Liver (tissue), 9 donors: ENCODE data around the gene RABEP2. TPM values are rescaled to one million over a fixed set of nuclear protein-coding genes. Genes with fewer than 3 reads are reported as not detected.

Source experiments
- DNase-seq: peaks from one replicate; pipeline ENCODE4 v3.0.0-alpha.2; 2017; ENCODE audit warnings: low spot score
- H3K27ac ChIP-seq, 2 donors: one replicate each; pipeline ENCODE4 v1.7.0; 2013; ENCODE audit warnings: inconsistent platforms in 2 of 2, low read length in 2 of 2, control low read depth in 1 of 2, low read depth in 1 of 2, mild to moderate bottlenecking in 1 of 2
- H3K27me3 ChIP-seq, 4 donors: one replicate each; pipeline versions ENCODE4 v1.6.1 to v1.7.0; 2013; ENCODE audit warnings: low read length in 3 of 4, inconsistent platforms in 1 of 4, mild to moderate bottlenecking in 1 of 4, moderate library complexity in 1 of 4; ENCODE audit not compliant: control insufficient read depth in 4 of 4, insufficient read depth in 4 of 4
- H3K36me3 ChIP-seq, 4 donors: one replicate each; pipeline versions ENCODE4 v1.6.1 to v1.7.0; 2013; ENCODE audit warnings: low read length in 3 of 4, mild to moderate bottlenecking in 3 of 4, low read depth in 1 of 4, moderate library complexity in 1 of 4; ENCODE audit not compliant: control insufficient read depth in 4 of 4, insufficient read depth in 3 of 4
- H3K4me1 ChIP-seq, 4 donors: one replicate each; pipeline versions ENCODE4 v1.6.1 to v1.7.0; 2013; ENCODE audit warnings: low read length in 3 of 4, mild to moderate bottlenecking in 3 of 4, moderate library complexity in 1 of 4; ENCODE audit not compliant: control insufficient read depth in 4 of 4, insufficient read depth in 4 of 4
- H3K4me3 ChIP-seq, 3 donors: one replicate each; pipeline versions ENCODE4 v1.6.1 to v1.7.0; 2013; ENCODE audit warnings: low read length in 3 of 3, control low read depth in 1 of 3, low read depth in 1 of 3, mild to moderate bottlenecking in 1 of 3
- H3K9ac ChIP-seq, 2 donors: one replicate each; pipeline ENCODE4 v1.7.0; 2013; ENCODE audit warnings: low read length in 2 of 2, mild to moderate bottlenecking in 2 of 2, moderate library complexity in 2 of 2, control low read depth in 1 of 2, low read depth in 1 of 2
- H3K9me3 ChIP-seq, 4 donors: one replicate each; pipeline versions ENCODE4 v1.6.1 to v1.7.0; 2013; ENCODE audit warnings: low read length in 3 of 4; ENCODE audit not compliant: control insufficient read depth in 4 of 4
- ATF3 ChIP-seq: IDR thresholded peaks from 2 replicates; pipeline ENCODE4 v1.6.1; 2016; ENCODE audit warnings: antibody characterized with exemption
- EGR1 ChIP-seq, 2 donors: IDR thresholded peaks; 2 replicates each; pipeline ENCODE4 v1.6.1; 2016 to 2018; ENCODE audit warnings: antibody characterized with exemption in 2 of 2, low read depth in 2 of 2
- FOXA1 ChIP-seq: IDR thresholded peaks from 2 replicates; pipeline ENCODE4 v1.6.1; 2016; ENCODE audit warnings: antibody characterized with exemption
- FOXA2 ChIP-seq: IDR thresholded peaks from 2 replicates; pipeline ENCODE4 v1.6.1; 2016; ENCODE audit warnings: antibody characterized with exemption
- GABPA ChIP-seq, 2 donors: IDR thresholded peaks in 1 of 2; conservative IDR thresholded peaks in 1 of 2; 2 replicates each; pipeline ENCODE4 v1.6.1; 2016; ENCODE audit warnings: antibody characterized with exemption in 2 of 2, mild to moderate bottlenecking in 1 of 2, moderate library complexity in 1 of 2
- HNF4A ChIP-seq, 2 donors: conservative IDR thresholded peaks; 2 replicates each; pipeline ENCODE4 v1.6.1; 2016; ENCODE audit warnings: antibody characterized with exemption in 2 of 2, mild to moderate bottlenecking in 2 of 2
- HNF4G ChIP-seq: IDR thresholded peaks from 2 replicates; pipeline ENCODE4 v1.6.1; 2016; ENCODE audit warnings: antibody characterized with exemption
- JUND ChIP-seq, 2 donors: IDR thresholded peaks; 2 replicates each; pipeline ENCODE4 v1.6.1; 2016; ENCODE audit warnings: antibody characterized with exemption in 2 of 2
- MAX ChIP-seq: IDR thresholded peaks from 2 replicates; pipeline ENCODE4 v1.6.1; 2016; ENCODE audit warnings: antibody characterized with exemption
- NR2F2 ChIP-seq: IDR thresholded peaks from 2 replicates; pipeline ENCODE4 v1.6.1; 2016; ENCODE audit warnings: antibody characterized with exemption
- RAD21 ChIP-seq, 2 donors: IDR thresholded peaks; 2 replicates each; pipeline ENCODE4 v1.6.1; 2016; ENCODE audit warnings: antibody characterized with exemption in 2 of 2, mild to moderate bottlenecking in 2 of 2
- RXRA ChIP-seq, 2 donors: IDR thresholded peaks; 2 replicates each; pipeline ENCODE4 v1.6.1; 2017 to 2018; ENCODE audit warnings: antibody characterized with exemption in 2 of 2, mild to moderate bottlenecking in 1 of 2
- SP1 ChIP-seq: IDR thresholded peaks from 2 replicates; pipeline ENCODE4 v1.6.1; 2018; ENCODE audit warnings: antibody characterized with exemption, mild to moderate bottlenecking
- TAF1 ChIP-seq: conservative IDR thresholded peaks from 2 replicates; pipeline ENCODE4 v1.6.1; 2016; ENCODE audit warnings: antibody characterized with exemption, mild to moderate bottlenecking
- YY1 ChIP-seq: IDR thresholded peaks from 2 replicates; pipeline ENCODE4 v1.6.1; 2016; ENCODE audit warnings: antibody characterized with exemption, mild to moderate bottlenecking
- WGBS: extraction: QIAGEN DNeasy Blood & Tissue Kit; methylation state at CpG from one replicate; pipeline ENCODE4 v1.1.7; 2013; 5-methylcytosine and 5-hydroxymethylcytosine counted together
- polyA plus RNA-seq, 2 donors: library from polyadenylated mRNA; stranded (reverse) in 1 of 2; unstranded in 1 of 2; fragments of 200-250 nt in 1 of 2; fragments of >200 nt in 1 of 2; fragmentation: Nextera tagmentation in 1 of 2; extraction: Ambion mirVana in 1 of 2; gene quantifications; one replicate each; pipeline versions ENCODE4 v1.2.1 to v1.2.3, GENCODE V29; 2013 to 2015
- total RNA-seq, 2 donors: library from RNA; depleted of rRNA; stranded (reverse); fragments of >200 nt; gene quantifications; one replicate each; pipeline ENCODE4 v1.2.3, GENCODE V29; 2014
- TF ChIP-seq, protein P1 (sequence below): IDR thresholded peaks from 2 replicates; pipeline ENCODE4 v1.6.1; 2016; ENCODE audit warnings: antibody characterized with exemption, mild to moderate bottlenecking
- TF ChIP-seq, protein P2 (sequence below): fragments of 150-350 bp; IDR thresholded peaks from 2 replicates; pipeline ENCODE4 v1.5.1; 2017; ENCODE audit warnings: improper control_type of control experiment, low read depth, low read length; ENCODE audit not compliant: missing input control
- TF ChIP-seq, protein P3 (sequence below): IDR thresholded peaks from 2 replicates; pipeline ENCODE4 v1.6.1; 2016; ENCODE audit warnings: antibody characterized with exemption
- donor health status: healthy.
- donor health status: healthy.
- donor health status: healthy.
- donor health status: healthy.
- donor health status: healthy.

Gene RABEP2
- total and polyA plus RNA-seq, 4 donors, result 3.0 to 16.1 (median 8.3) TPM

GRCh38 chr16:28967156-28967555 lies 42.1 kb upstream of the RABEP2 start:
- WGBS, result 95% methylated on average over 4 of the region's 4 CpGs
- H3K4me1 ChIP-seq, result no peaks in the 10 kb centered on the region
- no peak for TF ChIP-seq EGR1 (IDR thresholded peaks at IDR 0.05; ENCODE audit: low read depth in 2 of 2)
- TF ChIP-seq JUND (IDR thresholded peaks at IDR 0.05), result no peak
- TF ChIP-seq, protein P1, sequence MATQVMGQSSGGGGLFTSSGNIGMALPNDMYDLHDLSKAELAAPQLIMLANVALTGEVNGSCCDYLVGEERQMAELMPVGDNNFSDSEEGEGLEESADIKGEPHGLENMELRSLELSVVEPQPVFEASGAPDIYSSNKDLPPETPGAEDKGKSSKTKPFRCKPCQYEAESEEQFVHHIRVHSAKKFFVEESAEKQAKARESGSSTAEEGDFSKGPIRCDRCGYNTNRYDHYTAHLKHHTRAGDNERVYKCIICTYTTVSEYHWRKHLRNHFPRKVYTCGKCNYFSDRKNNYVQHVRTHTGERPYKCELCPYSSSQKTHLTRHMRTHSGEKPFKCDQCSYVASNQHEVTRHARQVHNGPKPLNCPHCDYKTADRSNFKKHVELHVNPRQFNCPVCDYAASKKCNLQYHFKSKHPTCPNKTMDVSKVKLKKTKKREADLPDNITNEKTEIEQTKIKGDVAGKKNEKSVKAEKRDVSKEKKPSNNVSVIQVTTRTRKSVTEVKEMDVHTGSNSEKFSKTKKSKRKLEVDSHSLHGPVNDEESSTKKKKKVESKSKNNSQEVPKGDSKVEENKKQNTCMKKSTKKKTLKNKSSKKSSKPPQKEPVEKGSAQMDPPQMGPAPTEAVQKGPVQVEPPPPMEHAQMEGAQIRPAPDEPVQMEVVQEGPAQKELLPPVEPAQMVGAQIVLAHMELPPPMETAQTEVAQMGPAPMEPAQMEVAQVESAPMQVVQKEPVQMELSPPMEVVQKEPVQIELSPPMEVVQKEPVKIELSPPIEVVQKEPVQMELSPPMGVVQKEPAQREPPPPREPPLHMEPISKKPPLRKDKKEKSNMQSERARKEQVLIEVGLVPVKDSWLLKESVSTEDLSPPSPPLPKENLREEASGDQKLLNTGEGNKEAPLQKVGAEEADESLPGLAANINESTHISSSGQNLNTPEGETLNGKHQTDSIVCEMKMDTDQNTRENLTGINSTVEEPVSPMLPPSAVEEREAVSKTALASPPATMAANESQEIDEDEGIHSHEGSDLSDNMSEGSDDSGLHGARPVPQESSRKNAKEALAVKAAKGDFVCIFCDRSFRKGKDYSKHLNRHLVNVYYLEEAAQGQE, result no peak
- no peak for TF ChIP-seq NR2F2
- TF ChIP-seq, protein P2, sequence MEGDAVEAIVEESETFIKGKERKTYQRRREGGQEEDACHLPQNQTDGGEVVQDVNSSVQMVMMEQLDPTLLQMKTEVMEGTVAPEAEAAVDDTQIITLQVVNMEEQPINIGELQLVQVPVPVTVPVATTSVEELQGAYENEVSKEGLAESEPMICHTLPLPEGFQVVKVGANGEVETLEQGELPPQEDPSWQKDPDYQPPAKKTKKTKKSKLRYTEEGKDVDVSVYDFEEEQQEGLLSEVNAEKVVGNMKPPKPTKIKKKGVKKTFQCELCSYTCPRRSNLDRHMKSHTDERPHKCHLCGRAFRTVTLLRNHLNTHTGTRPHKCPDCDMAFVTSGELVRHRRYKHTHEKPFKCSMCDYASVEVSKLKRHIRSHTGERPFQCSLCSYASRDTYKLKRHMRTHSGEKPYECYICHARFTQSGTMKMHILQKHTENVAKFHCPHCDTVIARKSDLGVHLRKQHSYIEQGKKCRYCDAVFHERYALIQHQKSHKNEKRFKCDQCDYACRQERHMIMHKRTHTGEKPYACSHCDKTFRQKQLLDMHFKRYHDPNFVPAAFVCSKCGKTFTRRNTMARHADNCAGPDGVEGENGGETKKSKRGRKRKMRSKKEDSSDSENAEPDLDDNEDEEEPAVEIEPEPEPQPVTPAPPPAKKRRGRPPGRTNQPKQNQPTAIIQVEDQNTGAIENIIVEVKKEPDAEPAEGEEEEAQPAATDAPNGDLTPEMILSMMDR, result no peak
- TF ChIP-seq MAX, result no peak
- no peak for TF ChIP-seq FOXA2
- no peak for TF ChIP-seq RAD21 (IDR thresholded peaks at IDR 0.05)
- TF ChIP-seq RXRA (IDR thresholded peaks at IDR 0.05), result no peak
- no peak for TF ChIP-seq HNF4G
- TF ChIP-seq YY1, result no peak
- TF ChIP-seq GABPA (IDR thresholded peaks at IDR 0.05 in 1 of 2, conservative IDR thresholded peaks at IDR 0.05 in 1 of 2), result no peak
- TF ChIP-seq FOXA1, result no peak
- TF ChIP-seq ATF3, result no peak
- TF ChIP-seq, protein P3, sequence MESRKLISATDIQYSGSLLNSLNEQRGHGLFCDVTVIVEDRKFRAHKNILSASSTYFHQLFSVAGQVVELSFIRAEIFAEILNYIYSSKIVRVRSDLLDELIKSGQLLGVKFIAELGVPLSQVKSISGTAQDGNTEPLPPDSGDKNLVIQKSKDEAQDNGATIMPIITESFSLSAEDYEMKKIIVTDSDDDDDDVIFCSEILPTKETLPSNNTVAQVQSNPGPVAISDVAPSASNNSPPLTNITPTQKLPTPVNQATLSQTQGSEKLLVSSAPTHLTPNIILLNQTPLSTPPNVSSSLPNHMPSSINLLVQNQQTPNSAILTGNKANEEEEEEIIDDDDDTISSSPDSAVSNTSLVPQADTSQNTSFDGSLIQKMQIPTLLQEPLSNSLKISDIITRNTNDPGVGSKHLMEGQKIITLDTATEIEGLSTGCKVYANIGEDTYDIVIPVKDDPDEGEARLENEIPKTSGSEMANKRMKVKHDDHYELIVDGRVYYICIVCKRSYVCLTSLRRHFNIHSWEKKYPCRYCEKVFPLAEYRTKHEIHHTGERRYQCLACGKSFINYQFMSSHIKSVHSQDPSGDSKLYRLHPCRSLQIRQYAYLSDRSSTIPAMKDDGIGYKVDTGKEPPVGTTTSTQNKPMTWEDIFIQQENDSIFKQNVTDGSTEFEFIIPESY, result no peak
- TF ChIP-seq TAF1, result no peak
- no peak for TF ChIP-seq SP1
- no peak for TF ChIP-seq HNF4A (conservative IDR thresholded peaks at IDR 0.05)

More at GRCh38 chr16:28967156-28967555, 42.1 kb upstream of the RABEP2 start:
- no peak overlapping the region for H3K9ac ChIP-seq
- no peak overlapping the region for H3K4me3 ChIP-seq
- peaks cover 9 to 28% (median 20%) of the 10 kb centered on the region in 4 donors for H3K36me3 ChIP-seq
- no peak for DNase-seq
- H3K27me3 ChIP-seq, result no peaks in the 10 kb centered on the region
- no peaks in the 10 kb centered on the region for H3K9me3 ChIP-seq
- no peak overlapping the region for H3K27ac ChIP-seq
